Measurements from ENCODE around the gene CACNA2D3. TPM values are rescaled to one million over a fixed set of nuclear protein-coding genes. Genes with fewer than 3 reads are reported as not detected.

The CACNA2D3 gene
- total RNA-seq, 6 experiments from 2014 or later, result 0.14 to 0.23 (median 0.19) TPM; not detected in 2

- no peaks in the 10 kb centered on the region; the same call in 1 of the 2 replicates for H3K36me3 Mint-ChIP-seq (ENCODE audit: low read depth)
- TF ChIP-seq, protein P1, sequence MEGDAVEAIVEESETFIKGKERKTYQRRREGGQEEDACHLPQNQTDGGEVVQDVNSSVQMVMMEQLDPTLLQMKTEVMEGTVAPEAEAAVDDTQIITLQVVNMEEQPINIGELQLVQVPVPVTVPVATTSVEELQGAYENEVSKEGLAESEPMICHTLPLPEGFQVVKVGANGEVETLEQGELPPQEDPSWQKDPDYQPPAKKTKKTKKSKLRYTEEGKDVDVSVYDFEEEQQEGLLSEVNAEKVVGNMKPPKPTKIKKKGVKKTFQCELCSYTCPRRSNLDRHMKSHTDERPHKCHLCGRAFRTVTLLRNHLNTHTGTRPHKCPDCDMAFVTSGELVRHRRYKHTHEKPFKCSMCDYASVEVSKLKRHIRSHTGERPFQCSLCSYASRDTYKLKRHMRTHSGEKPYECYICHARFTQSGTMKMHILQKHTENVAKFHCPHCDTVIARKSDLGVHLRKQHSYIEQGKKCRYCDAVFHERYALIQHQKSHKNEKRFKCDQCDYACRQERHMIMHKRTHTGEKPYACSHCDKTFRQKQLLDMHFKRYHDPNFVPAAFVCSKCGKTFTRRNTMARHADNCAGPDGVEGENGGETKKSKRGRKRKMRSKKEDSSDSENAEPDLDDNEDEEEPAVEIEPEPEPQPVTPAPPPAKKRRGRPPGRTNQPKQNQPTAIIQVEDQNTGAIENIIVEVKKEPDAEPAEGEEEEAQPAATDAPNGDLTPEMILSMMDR (IDR thresholded peaks at IDR 0.05), result no peak
- H3K27me3 Mint-ChIP-seq (ENCODE audit: insufficient read depth), result no peaks in the 10 kb centered on the region
- no peak for DNase-seq
- no peak overlapping the region for H3K4me3 Mint-ChIP-seq
- peaks cover 42% of the 10 kb centered on the region for H3K9me3 Mint-ChIP-seq
- H3K4me1 Mint-ChIP-seq (ENCODE audit: low read depth), result no peaks in the 10 kb centered on the region
- H3K27ac Mint-ChIP-seq, result no peak overlapping the region
Observed at GRCh38 chr3:54563501-54564200, 441.3 kb downstream of the CACNA2D3 start.

DNA sequence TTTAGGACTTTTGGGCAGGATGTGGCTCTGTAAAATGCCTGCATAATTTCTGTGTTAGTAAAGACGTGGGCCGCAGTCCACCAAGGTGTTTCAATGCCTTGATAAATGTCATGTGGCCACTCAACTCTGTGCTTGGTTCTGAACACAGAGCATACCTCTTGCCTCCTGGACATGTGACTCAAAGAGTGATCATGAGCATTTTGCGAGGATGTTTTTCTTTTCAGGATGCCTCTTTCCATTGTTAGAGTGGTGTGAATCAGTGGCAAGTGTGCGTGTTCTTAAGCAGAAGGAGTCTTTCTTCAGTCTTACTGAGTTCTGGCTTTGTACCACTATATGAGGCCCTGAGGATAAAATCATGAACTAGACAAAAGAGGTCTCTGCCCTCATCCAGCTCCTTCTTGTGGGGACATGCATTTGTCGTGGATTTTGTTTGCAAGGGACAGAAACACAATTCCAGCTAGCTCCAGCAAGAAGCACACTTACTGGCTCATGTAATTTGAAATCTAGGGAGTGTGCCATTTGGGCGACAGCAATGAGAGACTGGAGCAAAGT is 442.1 kb downstream of the CACNA2D3 start:
- Mint-ChIP-seq H3K27me3 (ENCODE audit: insufficient read depth) (no peaks in the 10 kb centered on the region), H3K36me3 (ENCODE audit: low read depth) (no peaks in the 10 kb centered on the region; the same call in 1 of the 2 replicates), H3K27ac (no peak overlapping the region), H3K4me1 (ENCODE audit: low read depth) (no peaks in the 10 kb centered on the region), H3K4me3 (no peak overlapping the region), H3K9me3 (peaks cover 38% of the 10 kb centered on the region)
- DNase-seq, result no peak
- TF ChIP-seq, protein P1 (IDR thresholded peaks at IDR 0.05), result no peak

DNA sequence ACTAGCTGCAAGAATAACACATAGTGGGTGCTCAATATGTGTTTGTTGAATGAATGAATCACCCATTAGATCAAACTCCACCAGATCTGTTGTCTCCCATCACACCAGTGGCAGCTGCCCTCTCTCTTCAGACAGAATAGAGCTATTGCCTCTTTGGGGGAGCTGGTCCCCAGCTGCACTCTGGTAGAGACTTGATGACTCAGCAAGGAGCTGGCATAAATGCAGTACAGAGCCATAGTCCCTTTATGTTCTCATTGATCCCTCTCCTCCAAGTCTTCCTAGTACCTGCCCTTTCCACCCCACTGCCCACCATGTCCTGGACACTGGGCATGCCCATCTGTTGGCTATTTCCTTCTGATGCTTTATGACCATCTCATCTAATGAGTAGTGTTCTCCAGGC is 443.6 kb downstream of the CACNA2D3 start:
- H3K9me3 Mint-ChIP-seq, result peaks cover 40% of the 10 kb centered on the region
- no peak for DNase-seq
- H3K27me3 Mint-ChIP-seq (ENCODE audit: insufficient read depth), result no peaks in the 10 kb centered on the region
- H3K4me3 Mint-ChIP-seq, result no peak overlapping the region
- no peaks in the 10 kb centered on the region for H3K4me1 Mint-ChIP-seq (ENCODE audit: low read depth)
- TF ChIP-seq, protein P1 (IDR thresholded peaks at IDR 0.05), result no peak
- no peaks in the 10 kb centered on the region; the same call in 1 of the 2 replicates for H3K36me3 Mint-ChIP-seq (ENCODE audit: low read depth)
- no peak overlapping the region for H3K27ac Mint-ChIP-seq

DNA sequence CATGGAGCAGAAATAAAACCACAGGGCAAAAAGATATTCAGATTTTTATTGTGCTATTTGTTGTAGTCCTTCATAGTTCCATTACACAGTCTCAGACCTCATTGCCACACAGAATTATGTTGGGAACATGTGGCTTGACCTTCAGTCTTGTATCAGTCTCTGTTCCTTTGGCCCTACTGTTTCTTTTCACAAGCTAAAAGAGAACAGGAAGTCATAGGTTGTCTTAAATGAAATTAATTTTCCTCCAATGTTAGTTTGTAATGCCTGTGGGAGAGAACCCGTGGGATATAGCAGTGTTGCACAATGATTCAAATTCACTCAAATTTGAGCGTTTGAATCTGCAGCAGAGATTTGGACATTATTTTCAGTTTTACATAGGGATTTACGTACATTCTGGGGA is 445.6 kb downstream of the CACNA2D3 start:
- H3K9me3 Mint-ChIP-seq, result peaks cover 44% of the 10 kb centered on the region
- no peaks in the 10 kb centered on the region for H3K27me3 Mint-ChIP-seq (ENCODE audit: insufficient read depth)
- TF ChIP-seq, protein P1 (IDR thresholded peaks at IDR 0.05), result no peak
- H3K36me3 Mint-ChIP-seq (ENCODE audit: low read depth), result no peaks in the 10 kb centered on the region; the same call in 1 of the 2 replicates
- H3K4me1 Mint-ChIP-seq (ENCODE audit: low read depth), result no peaks in the 10 kb centered on the region
- DNase-seq, result no peak
- H3K4me3 Mint-ChIP-seq, result no peak overlapping the region
- no peak overlapping the region for H3K27ac Mint-ChIP-seq

- H3K27me3 Mint-ChIP-seq (ENCODE audit: insufficient read depth), result no peaks in the 10 kb centered on the region
- no peak overlapping the region for H3K4me3 Mint-ChIP-seq
- no peaks in the 10 kb centered on the region; the same call in 1 of the 2 replicates for H3K36me3 Mint-ChIP-seq (ENCODE audit: low read depth)
- TF ChIP-seq, protein P1 (IDR thresholded peaks at IDR 0.05), result no peak
- no peaks in the 10 kb centered on the region for H3K4me1 Mint-ChIP-seq (ENCODE audit: low read depth)
- H3K27ac Mint-ChIP-seq, result no peak overlapping the region
- DNase-seq, result no peak
- H3K9me3 Mint-ChIP-seq, result peaks cover 32% of the 10 kb centered on the region
Observed at GRCh38 chr3:54570008-54570407, 447.7 kb downstream of the CACNA2D3 start.
